K562 (cell line): ENCODE measurements around the gene ZKSCAN4. TPM values are rescaled to one million over a fixed set of nuclear protein-coding genes. Genes with fewer than 3 reads are reported as not detected.

Experiments used
- ARHGAP35 ChIP-seq: fragments of 450-650 bp; IDR thresholded peaks from 2 replicates; pipeline ENCODE4 v1.6.1; 2018; ENCODE audit not compliant: partially characterized antibody
- ARNT ChIP-seq, 2 experiments: fragments of 450-650 bp; IDR thresholded peaks; 2 replicates each; pipeline ENCODE4 v1.6.1; 2016; ENCODE audit warnings: mild to moderate bottlenecking in 1 of 2
- MYNN ChIP-seq, 2 experiments: sonication (generic); formaldehyde crosslinking in 1 of 2; IDR thresholded peaks; 2 replicates each; pipeline versions ENCODE4 v1.5.0 to v1.6.1; 2016 to 2020; ENCODE audit warnings: antibody characterized with exemption in 1 of 2, missing genetic modification reagents in 1 of 2
- NR2C2 ChIP-seq, 2 experiments: fragments of 200-800 bp in 1 of 2; sonication (Bioruptor generic) in 1 of 2; sonication (generic) in 1 of 2; formaldehyde crosslinking in 1 of 2; IDR thresholded peaks; 2 replicates each; pipeline versions ENCODE4 v1.6.1 to v1.8.0; 2016 to 2022; ENCODE audit warnings: mild to moderate bottlenecking in 1 of 2, missing compliant biosample characterization in 1 of 2, missing genetic modification characterization in 1 of 2, missing genetic modification reagents in 1 of 2
- NR3C1 ChIP-seq: sonication (generic); formaldehyde crosslinking; IDR thresholded peaks from 2 replicates; pipeline ENCODE4 v1.8.1; 2022; ENCODE audit warnings: missing genetic modification reagents
- RFX5 ChIP-seq: IDR thresholded peaks from 2 replicates; pipeline ENCODE4 v1.6.1; 2011; ENCODE audit warnings: low read depth, mild to moderate bottlenecking, improper control_type of control experiment, low read length
- RHOXF2B ChIP-seq: fragments of 250-450 bp; sonication (Bioruptor Pico); conservative IDR thresholded peaks from 2 replicates; pipeline ENCODE4 v1.5.1; 2021
- SMAD4 ChIP-seq: fragments of 250-450 bp; sonication (Bioruptor Pico); conservative IDR thresholded peaks from 2 replicates; pipeline ENCODE4 v1.8.0; 2021; ENCODE audit warnings: inconsistent platforms, mild to moderate bottlenecking, moderate library complexity
- TCFL5 ChIP-seq: fragments of 250-450 bp; sonication (Bioruptor Pico); conservative IDR thresholded peaks from 2 replicates; pipeline ENCODE4 v1.6.1; 2021; ENCODE audit warnings: mild to moderate bottlenecking, moderate library complexity, matching md5 sums
- TFAM ChIP-seq: fragments of 250-450 bp; sonication (Bioruptor Pico); conservative IDR thresholded peaks from 2 replicates; pipeline ENCODE4 v1.5.0; 2021; ENCODE audit warnings: mild to moderate bottlenecking, moderate library complexity
- polyA plus RNA-seq, 8 experiments: library from polyadenylated mRNA; depleted of rRNA in 4 of 8; stranded (reverse) in 5 of 8; unstranded in 3 of 8; fragments of >200 nt; fragmentation: Nextera tagmentation in 2 of 8; fragmentation: Illumina TruSeq in 1 of 8; extraction: Ambion mirVana in 2 of 8; extraction: Trizol in 1 of 8; gene quantifications; 2 replicates each; pipeline versions ENCODE4 v1.2.1 to v1.2.3, GENCODE V29; 2011 to 2014; ENCODE audit warnings: inconsistent platforms in 1 of 8, missing spikeins in 1 of 8
- total RNA-seq, 7 experiments: library from RNA; depleted of rRNA in 6 of 7; stranded (reverse); fragments of >200 nt in 6 of 7; fragmentation: Illumina TruSeq in 2 of 7; extraction: Trizol in 2 of 7; gene quantifications; 2 replicates each; pipeline versions ENCODE4 v1.2.1 to v1.2.3, GENCODE V29; 2011 to 2021; ENCODE audit warnings: low replicate concordance in 1 of 7
- TF ChIP-seq, protein P1 (sequence below): fragments of 450-650 bp; IDR thresholded peaks from 2 replicates; pipeline ENCODE4 v1.7.0; 2016; ENCODE audit warnings: borderline replicate concordance
- TF ChIP-seq, protein P2 (sequence below): fragments of 450-650 bp; IDR thresholded peaks from 2 replicates; pipeline ENCODE4 v1.6.1; 2016; ENCODE audit warnings: antibody characterized with exemption

The ZKSCAN4 gene
- total and polyA plus RNA-seq, 9 of the 15 experiments (the other 6 are each of a cell fraction or from before 2014, with no cell fraction given): 1.2 to 5.3 (median 4.7) TPM

DNA sequence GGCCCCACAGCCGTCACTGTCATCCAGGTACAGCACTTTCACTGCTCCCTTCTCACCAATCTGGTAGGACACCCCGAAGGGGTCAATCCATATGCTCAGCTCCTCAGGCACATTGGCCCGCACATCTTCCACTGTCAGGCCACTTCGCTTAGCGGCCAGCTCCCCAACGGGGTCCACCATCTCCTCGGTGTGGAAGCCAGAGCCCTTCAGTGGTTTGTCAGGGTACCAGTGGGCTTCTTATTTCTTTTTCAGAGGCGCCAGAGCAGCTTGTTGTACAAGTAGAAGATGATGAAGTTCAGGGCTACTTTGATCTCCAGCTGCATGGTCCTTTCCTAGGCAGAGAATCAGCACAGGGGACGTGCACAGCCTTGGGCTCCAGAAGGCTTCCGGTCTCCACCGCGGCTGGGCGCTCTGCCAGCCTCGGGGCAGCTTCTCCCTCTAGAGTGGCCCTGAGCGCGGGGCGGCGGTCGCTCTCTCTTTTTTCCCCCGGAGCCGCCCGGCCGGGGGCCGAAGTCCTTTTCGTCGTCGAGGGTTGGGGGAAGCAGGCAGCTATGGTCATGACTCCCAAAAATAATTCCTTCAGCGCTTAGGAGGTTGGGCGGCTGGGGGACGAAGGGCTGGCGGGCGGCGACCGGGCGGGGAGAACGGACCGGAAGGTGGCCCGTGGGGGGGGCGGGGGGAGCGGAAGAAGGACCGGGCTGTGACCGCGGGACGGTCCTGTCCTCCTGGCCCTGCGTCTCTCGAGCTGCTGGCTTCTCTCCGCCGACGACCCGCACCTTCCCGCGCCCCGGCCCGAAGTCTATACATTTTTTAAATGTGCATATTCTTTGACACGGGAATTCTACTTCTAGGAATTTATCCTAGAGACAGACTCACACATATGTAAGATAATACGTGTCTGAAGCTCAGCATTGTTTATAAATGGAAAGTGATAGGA lies 33.5 kb downstream of the ZKSCAN4 start (continued):
- TF ChIP-seq NR3C1 (CRISPR knock-in tag) (no peak), TCFL5 (CRISPR knock-in tag) (no peak), RHOXF2B (CRISPR knock-in tag) (peak; percentile 41; the same call in 1 of the 2 replicates), SMAD4 (CRISPR knock-in tag) (peak; percentile 55; the same call in 1 of the 2 replicates), ARHGAP35 (no peak), RFX5 (no peak), ARNT (IDR thresholded peaks at IDR 0.05) (peak in 1 of 2 experiments; percentile 71; a peak in 1 of 4 replicates), MYNN (IDR thresholded peaks at IDR 0.05) (peak; percentile 51; the same call in 1 of the 2 replicates), MYNN (CRISPR knock-in tag; IDR thresholded peaks at IDR 0.05) (no peak), NR2C2 (CRISPR knock-in tag; IDR thresholded peaks at IDR 0.05) (no peak), NR2C2 (tag; IDR thresholded peaks at IDR 0.05) (peak; percentile 74; the same call in 1 of the 2 replicates), TFAM (CRISPR knock-in tag) (no peak)
- TF ChIP-seq, protein P1, sequence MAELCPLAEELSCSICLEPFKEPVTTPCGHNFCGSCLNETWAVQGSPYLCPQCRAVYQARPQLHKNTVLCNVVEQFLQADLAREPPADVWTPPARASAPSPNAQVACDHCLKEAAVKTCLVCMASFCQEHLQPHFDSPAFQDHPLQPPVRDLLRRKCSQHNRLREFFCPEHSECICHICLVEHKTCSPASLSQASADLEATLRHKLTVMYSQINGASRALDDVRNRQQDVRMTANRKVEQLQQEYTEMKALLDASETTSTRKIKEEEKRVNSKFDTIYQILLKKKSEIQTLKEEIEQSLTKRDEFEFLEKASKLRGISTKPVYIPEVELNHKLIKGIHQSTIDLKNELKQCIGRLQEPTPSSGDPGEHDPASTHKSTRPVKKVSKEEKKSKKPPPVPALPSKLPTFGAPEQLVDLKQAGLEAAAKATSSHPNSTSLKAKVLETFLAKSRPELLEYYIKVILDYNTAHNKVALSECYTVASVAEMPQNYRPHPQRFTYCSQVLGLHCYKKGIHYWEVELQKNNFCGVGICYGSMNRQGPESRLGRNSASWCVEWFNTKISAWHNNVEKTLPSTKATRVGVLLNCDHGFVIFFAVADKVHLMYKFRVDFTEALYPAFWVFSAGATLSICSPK: no peak
- TF ChIP-seq, protein P2, sequence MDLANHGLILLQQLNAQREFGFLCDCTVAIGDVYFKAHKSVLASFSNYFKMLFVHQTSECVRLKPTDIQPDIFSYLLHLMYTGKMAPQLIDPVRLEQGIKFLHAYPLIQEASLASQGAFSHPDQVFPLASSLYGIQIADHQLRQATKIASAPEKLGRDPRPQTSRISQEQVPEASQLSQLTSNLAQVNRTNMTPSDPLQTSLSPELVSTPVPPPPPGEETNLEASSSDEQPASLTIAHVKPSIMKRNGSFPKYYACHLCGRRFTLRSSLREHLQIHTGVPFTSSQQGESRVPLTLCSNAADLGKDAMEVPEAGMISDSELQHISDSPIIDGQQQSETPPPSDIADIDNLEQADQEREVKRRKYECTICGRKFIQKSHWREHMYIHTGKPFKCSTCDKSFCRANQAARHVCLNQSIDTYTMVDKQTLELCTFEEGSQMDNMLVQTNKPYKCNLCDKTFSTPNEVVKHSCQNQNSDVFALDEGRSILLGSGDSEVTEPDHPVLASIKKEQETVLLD: no peak; the same call in 1 of the 2 replicates
